ENCODE results near the gene FRMD4B. TPM values are rescaled to one million over a fixed set of nuclear protein-coding genes. Genes with fewer than 3 reads are reported as not detected.
A peak's percentile ranks its signal among the peaks of the same experiment; 100 is the strongest.

FRMD4B gene
- 10 to 100 TPM; 28.5 to 42.1 (median 31.2) TPM for total RNA-seq
- 8.8 TPM for polyA plus RNA-seq
- long read RNA-seq, donor 1, partial matches to known transcripts, result 10 of 17 reads
- long read RNA-seq, donor 1, other reads (novel, unspliced or antisense), result 7 of 17 reads
- long read RNA-seq, donor 2, partial matches to known transcripts, result 1 of 11 reads
- long read RNA-seq, donor 2, other reads (novel, unspliced or antisense), result 10 of 11 reads
- long read RNA-seq, donor 3, full-length matches to known transcripts, result 2 of 51 reads
- long read RNA-seq, donor 3, partial matches to known transcripts, result 16 of 51 reads
- long read RNA-seq, donor 3, other reads (novel, unspliced or antisense), result 33 of 51 reads
- long read RNA-seq, donor 4, partial matches to known transcripts, result 2 of 10 reads
- long read RNA-seq, donor 4, other reads (novel, unspliced or antisense), result 7 of 10 reads

GRCh38 chr3:69385723-69386555 is at the start of gene FRMD4B:
Gene FRMD4B, minus strand, starts transcription at chr3:69386088. Its CDS starts 99 bp downstream, at chr3:69385989.
- Histone ChIP-seq H3K9me3 (ENCODE audit: control insufficient read depth, low read length) (no peaks in the 10 kb centered on the region), H3K27ac (ENCODE audit: low read length) (peak within 1 kb of the TSS; percentile 2), H3K4me1 (ENCODE audit: control insufficient read depth, insufficient read depth, low read length) (no peaks in the 10 kb centered on the region), H3K4me3 (ENCODE audit: low read length) (peak within 1 kb of the TSS; percentile 23), H3K27me3 (ENCODE audit: control insufficient read depth, insufficient read depth) (no peaks in the 10 kb centered on the region)
- 1% methylated on average over 65 of the region's 65 CpGs for WGBS
- intact Hi-C loops (cut with DNase I), result no loop called here
- DNase-seq (peak; percentile 79 to 94 (median 91)), ATAC-seq (peak; percentile 93)

- 53% methylated on average over 4 of the region's 4 CpGs for WGBS
- H3K4me1 ChIP-seq (ENCODE audit: control insufficient read depth, insufficient read depth, low read length), result no peaks in the 10 kb centered on the region
- intact Hi-C loops (cut with DNase I), result loop anchor here in 2 of 4 donors (10.0 kb wide), 2 partner anchors 121 to 231 kb away; no protein-coding TSS in a partner anchor
- H3K9me3 ChIP-seq (ENCODE audit: control insufficient read depth, low read length), result no peaks in the 10 kb centered on the region
- DNase-seq, result no peak
- no peak overlapping the region for H3K4me3 ChIP-seq (ENCODE audit: low read length)
- H3K27ac ChIP-seq (ENCODE audit: low read length), result no peak overlapping the region
- ATAC-seq, result no peak
- H3K27me3 ChIP-seq (ENCODE audit: control insufficient read depth, insufficient read depth), result no peaks in the 10 kb centered on the region
Measured at GRCh38 chr3:69433969-69434325, 48.1 kb upstream of the FRMD4B start.

DNA sequence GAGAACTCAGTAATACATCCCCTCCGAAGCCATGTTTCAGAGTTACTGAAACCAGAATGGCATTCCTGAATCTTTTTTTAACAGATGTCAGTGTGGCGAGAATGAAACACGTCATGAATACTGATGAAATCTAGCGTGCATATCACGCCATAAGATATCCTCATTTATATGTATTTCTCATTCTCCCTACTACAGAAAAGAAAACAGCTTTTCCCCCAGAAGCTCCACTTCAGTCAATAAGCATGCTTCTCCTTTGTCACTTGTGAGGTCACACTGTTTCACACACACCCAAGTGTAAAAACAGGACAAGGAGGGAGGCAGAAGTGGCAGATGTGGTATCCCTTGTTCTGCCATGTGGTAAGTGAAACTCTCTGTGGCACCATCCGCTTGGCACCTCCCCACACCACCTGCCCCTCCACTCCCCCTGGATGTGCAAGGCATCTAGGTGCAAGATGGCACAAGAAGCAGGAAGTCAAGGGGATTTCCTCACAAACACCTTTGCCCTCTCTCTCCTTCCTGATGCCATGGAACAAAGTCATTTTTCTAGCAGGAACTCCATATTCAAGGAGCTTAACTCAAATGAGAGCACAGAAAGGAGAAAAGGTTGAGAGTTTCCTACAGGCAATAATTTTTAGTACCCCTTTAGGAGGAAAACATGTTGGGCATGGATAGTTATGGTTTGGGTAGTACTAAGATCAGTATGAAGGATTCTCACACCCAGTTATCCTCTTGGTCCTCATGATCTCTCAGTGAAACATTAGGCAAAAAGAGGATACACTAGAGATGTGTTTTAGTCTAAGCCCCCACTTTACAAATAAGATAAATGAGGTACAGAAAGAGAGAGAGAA is 47.5 kb upstream of the FRMD4B start:
- Histone ChIP-seq H3K9me3 (ENCODE audit: control insufficient read depth, low read length) (no peaks in the 10 kb centered on the region), H3K4me1 (ENCODE audit: control insufficient read depth, insufficient read depth, low read length) (no peaks in the 10 kb centered on the region), H3K27ac (ENCODE audit: low read length) (no peak overlapping the region), H3K4me3 (ENCODE audit: low read length) (no peak overlapping the region), H3K27me3 (ENCODE audit: control insufficient read depth, insufficient read depth) (no peaks in the 10 kb centered on the region)
- 75% methylated on average over 6 of the region's 6 CpGs for WGBS
- no peak for DNase-seq
- peak in 1 of 2 donors; percentile 55 for ATAC-seq
- intact Hi-C loops (cut with DNase I), result loop anchor here in 2 of 4 donors (10.0 kb wide), 2 partner anchors 121 to 231 kb away; no protein-coding TSS in a partner anchor

DNA sequence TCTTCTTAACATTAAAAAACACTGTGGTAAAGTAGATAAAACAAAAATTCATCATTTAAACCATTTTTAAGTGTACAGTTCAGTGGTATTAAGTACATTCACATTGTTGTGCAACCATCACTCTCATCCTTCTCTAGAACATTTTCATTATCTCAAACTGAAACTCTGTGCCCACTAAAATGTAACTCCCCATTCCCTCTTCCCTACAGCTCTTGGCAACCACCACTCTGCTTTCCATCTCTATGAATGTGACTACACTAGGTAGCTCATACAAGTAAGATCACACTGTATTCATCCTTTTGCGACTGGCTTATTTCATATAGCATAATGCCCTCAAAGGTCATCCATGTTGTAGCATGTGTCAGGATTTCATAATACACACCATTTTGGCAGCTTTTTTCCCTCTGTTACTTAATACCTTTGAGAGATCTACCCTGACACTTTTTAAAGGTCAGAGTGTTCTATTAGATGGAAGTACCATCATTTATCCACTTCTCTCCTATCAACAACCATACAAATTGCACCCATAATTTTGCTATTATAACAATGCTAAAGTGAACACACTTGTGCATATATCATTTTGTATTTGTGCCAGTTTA is 42.9 kb upstream of the FRMD4B start:
- H3K4me3 ChIP-seq (ENCODE audit: low read length), result no peak overlapping the region
- no peaks in the 10 kb centered on the region for H3K27me3 ChIP-seq (ENCODE audit: control insufficient read depth, insufficient read depth)
- 95% methylated on average over 1 of the region's 1 CpG for WGBS
- no peaks in the 10 kb centered on the region for H3K4me1 ChIP-seq (ENCODE audit: control insufficient read depth, insufficient read depth, low read length)
- H3K9me3 ChIP-seq (ENCODE audit: control insufficient read depth, low read length), result no peaks in the 10 kb centered on the region
- no peak overlapping the region for H3K27ac ChIP-seq (ENCODE audit: low read length)
- DNase-seq (no peak), ATAC-seq (no peak)
- intact Hi-C loops (cut with DNase I), result loop anchor here in 3 of 4 donors (5.0 to 10.0 kb wide), 3 partner anchors 114 to 266 kb away; no protein-coding TSS in a partner anchor

DNA sequence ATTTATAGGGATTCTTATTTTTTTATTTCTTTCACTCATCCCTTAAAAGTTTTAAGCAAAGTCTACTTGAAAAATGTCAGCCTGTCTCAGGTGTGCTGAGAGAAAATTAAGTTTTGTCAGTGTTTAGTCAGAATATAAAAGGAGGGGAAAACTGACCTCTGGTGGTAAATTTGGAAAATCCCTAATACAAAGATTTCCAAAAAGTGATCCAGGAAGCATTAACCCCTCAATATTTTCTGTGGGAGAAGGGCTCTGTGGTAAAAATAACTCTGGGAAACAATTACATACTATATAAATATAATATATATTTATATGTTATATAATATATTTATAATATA is 41.0 kb upstream of the FRMD4B start:
- no peaks in the 10 kb centered on the region for H3K4me1 ChIP-seq (ENCODE audit: control insufficient read depth, insufficient read depth, low read length)
- H3K4me3 ChIP-seq (ENCODE audit: low read length), result no peak overlapping the region
- intact Hi-C loops (cut with DNase I), result loop anchor here in 3 of 4 donors (5.0 to 10.0 kb wide), 3 partner anchors 112 to 265 kb away; no protein-coding TSS in a partner anchor
- DNase-seq, result no peak
- no peaks in the 10 kb centered on the region for H3K27me3 ChIP-seq (ENCODE audit: control insufficient read depth, insufficient read depth)
- H3K27ac ChIP-seq (ENCODE audit: low read length), result no peak overlapping the region
- no peaks in the 10 kb centered on the region for H3K9me3 ChIP-seq (ENCODE audit: control insufficient read depth, low read length)
- no peak for ATAC-seq

DNA sequence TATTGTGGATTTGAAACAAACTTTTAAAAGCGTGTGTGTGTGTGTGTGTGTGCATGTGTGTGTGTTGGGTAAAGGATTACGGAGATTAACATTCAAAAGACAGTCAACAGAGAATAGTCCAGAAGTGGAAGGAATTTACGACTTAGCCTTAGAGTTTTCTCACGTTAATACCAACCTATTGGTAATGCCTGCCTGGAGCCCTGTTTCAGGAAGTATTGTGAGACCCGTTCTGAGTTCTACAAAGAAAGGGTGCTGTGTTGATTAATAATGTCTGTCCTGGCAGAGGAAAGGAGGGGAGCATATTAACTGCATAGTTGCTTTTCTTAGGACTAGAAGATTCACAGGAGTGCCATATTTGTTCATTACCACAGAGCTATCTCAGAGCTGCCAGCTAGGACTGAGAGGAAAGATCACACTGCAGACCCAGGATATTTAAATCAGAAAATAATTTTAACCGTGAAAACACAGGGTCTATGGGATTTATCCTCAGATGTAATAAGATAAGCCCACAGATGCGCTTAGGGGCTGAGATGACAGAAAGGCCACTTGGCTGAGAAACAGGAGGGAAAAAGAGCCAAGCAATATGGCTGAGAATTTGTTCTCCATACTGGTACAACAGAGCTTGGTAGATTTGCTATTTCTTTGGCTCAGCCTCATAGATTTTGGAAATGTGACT is 40.5 kb upstream of the FRMD4B start:
- intact Hi-C loops (cut with DNase I), result loop anchor here in 3 of 4 donors (5.0 to 10.0 kb wide), 3 partner anchors 112 to 264 kb away; no protein-coding TSS in a partner anchor
- WGBS, result 78% methylated on average over 7 of the region's 7 CpGs

DNA sequence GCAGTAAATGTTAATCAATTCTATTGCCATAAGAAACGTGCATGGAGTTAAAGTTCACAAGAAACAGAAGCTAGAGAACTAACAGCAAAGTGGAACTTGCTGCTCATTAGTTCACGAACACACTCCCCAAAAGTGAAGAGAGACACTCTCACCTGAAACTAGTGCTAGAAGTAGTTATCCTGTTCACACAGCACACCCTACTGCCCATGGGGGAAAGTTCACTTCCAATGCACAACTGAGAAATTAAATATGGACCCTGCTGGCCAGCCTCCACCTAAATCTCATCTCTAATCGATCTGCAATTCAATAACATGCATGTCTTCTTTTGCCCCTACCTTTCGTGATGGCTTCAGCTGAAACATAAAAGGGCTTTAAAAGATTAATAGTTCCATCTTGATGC is 39.4 kb upstream of the FRMD4B start:
- no peaks in the 10 kb centered on the region for H3K27me3 ChIP-seq (ENCODE audit: control insufficient read depth, insufficient read depth)
- H3K27ac ChIP-seq (ENCODE audit: low read length), result no peak overlapping the region
- WGBS, result 60% methylated on average over 4 of the region's 4 CpGs
- no peak for DNase-seq
- H3K4me3 ChIP-seq (ENCODE audit: low read length), result no peak overlapping the region
- no peaks in the 10 kb centered on the region for H3K9me3 ChIP-seq (ENCODE audit: control insufficient read depth, low read length)
- ATAC-seq, result no peak
- intact Hi-C loops (cut with DNase I), result loop anchor here in 3 of 4 donors (5.0 to 10.0 kb wide), 3 partner anchors 110 to 263 kb away; no protein-coding TSS in a partner anchor
- H3K4me1 ChIP-seq (ENCODE audit: control insufficient read depth, insufficient read depth, low read length), result peaks cover 5% of the 10 kb centered on the region

More for the DNA sequence above, 40.5 kb upstream of the FRMD4B start:
- no peaks in the 10 kb centered on the region for H3K27me3 ChIP-seq (ENCODE audit: control insufficient read depth, insufficient read depth)
- no peak for ATAC-seq
- H3K27ac ChIP-seq (ENCODE audit: low read length), result no peak overlapping the region
- H3K9me3 ChIP-seq (ENCODE audit: control insufficient read depth, low read length), result no peaks in the 10 kb centered on the region
- no peaks in the 10 kb centered on the region for H3K4me1 ChIP-seq (ENCODE audit: control insufficient read depth, insufficient read depth, low read length)
- DNase-seq, result no peak
- no peak overlapping the region for H3K4me3 ChIP-seq (ENCODE audit: low read length)

DNA sequence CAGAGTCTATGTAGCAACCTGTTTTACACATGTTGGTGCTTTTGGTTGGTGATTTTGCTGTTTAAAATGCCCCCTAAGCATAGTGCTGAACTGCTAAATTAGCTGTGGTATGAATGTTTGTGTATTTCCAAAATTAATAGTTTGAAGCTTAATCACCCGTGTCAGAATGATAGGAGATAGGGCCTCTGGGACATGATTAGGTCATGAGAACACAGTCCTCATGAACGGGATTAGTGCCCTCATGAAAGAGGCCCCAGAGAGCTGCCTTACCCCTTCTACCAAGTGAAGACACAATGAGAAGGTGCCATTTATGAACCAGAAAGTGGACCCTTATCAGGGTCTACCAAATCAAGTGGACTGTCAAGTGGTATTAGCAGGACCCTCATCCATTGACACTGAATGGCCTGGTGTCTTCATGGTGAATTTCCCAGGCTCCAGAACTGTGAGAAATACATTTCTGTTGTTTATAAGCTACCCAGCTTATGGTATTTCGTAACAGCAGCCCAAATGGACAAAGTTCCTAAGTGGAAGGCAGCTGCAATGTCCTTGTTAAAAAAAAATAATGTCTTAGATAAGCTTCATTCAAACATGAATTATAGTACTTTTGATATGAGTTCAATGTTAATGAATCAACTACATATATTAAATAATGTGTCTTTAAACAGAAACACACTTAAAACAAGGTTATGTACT is 37.7 kb upstream of the FRMD4B start:
- no peaks in the 10 kb centered on the region for H3K9me3 ChIP-seq (ENCODE audit: control insufficient read depth, low read length)
- intact Hi-C loops (cut with DNase I), result loop anchor here in 3 of 4 donors (5.0 to 10.0 kb wide), 3 partner anchors 109 to 261 kb away; no protein-coding TSS in a partner anchor
- ATAC-seq, result no peak
- H3K27ac ChIP-seq (ENCODE audit: low read length), result no peak overlapping the region
- no peak overlapping the region for H3K4me3 ChIP-seq (ENCODE audit: low read length)
- WGBS, result 74% methylated on average over 3 of the region's 3 CpGs
- DNase-seq, result no peak
- H3K27me3 ChIP-seq (ENCODE audit: control insufficient read depth, insufficient read depth), result no peaks in the 10 kb centered on the region
- H3K4me1 ChIP-seq (ENCODE audit: control insufficient read depth, insufficient read depth, low read length), result peaks cover 5% of the 10 kb centered on the region

DNA sequence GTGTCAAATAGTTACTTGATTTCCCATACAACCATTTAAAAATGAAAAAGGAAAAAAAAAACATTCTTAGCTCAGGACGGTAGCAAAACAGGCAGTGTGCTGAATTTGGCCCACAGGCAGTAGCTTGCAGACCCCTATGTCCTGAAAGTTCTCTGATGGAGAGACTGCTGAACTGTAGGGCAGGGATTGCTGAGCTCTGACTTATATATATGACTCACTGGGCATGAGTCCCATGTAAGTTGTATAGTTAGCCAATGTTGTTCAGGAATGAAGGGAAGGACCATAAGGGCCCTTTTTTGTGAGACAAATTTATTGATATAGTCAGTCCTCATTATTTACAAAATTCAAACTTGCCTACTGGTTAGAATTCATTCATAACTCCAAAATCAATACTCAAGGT is 36.9 kb upstream of the FRMD4B start:
- Histone ChIP-seq H3K4me1 (ENCODE audit: control insufficient read depth, insufficient read depth, low read length) (peaks cover 5% of the 10 kb centered on the region), H3K4me3 (ENCODE audit: low read length) (no peak overlapping the region), H3K9me3 (ENCODE audit: control insufficient read depth, low read length) (no peaks in the 10 kb centered on the region), H3K27ac (ENCODE audit: low read length) (no peak overlapping the region), H3K27me3 (ENCODE audit: control insufficient read depth, insufficient read depth) (no peaks in the 10 kb centered on the region)
- intact Hi-C loops (cut with DNase I), result loop anchor here in 3 of 4 donors (5.0 to 10.0 kb wide), 3 partner anchors 108 to 260 kb away; no protein-coding TSS in a partner anchor
- no peak for ATAC-seq
- DNase-seq, result no peak
- WGBS, result 95% methylated on average over 1 of the region's 1 CpG
